ENCODE results near the gene NRSN2.

DNA sequence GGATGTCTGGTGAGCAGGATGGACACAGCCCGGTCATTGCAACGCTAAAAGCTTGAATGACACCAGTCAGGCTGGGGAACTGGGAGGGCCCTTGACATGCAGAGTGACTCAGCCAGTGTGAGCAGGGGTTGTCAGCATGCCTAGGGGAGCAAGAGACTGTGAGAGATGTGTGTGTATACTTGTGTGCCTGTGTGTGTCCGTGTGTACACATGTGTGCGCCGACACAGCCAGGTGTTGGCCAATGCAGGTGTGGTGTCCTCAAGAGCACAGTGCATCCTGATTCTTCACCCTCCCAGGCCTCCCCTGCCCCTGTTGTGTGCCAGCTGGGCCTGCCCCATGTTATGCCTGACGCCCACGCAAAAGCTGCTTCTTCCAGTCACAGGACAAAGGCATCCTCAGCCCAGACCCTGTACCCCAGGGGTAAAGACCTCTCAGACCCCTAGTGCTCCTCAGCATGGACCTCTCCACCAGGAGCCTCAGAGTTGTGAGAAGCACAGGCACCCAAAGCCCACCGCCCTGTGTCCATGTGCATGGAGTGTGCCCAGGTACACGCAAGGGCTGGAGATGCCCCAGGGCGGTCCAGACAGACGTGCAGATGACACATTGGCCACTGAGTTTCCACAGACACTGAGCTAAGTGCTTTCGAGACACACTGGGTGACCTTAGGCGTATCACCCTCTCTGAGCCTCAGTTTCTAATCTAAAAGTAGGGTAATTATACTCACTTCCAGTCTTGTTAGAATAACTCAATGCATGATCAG, 16.6 kb downstream of the NRSN2 start:
- TF ChIP-seq, protein P1, sequence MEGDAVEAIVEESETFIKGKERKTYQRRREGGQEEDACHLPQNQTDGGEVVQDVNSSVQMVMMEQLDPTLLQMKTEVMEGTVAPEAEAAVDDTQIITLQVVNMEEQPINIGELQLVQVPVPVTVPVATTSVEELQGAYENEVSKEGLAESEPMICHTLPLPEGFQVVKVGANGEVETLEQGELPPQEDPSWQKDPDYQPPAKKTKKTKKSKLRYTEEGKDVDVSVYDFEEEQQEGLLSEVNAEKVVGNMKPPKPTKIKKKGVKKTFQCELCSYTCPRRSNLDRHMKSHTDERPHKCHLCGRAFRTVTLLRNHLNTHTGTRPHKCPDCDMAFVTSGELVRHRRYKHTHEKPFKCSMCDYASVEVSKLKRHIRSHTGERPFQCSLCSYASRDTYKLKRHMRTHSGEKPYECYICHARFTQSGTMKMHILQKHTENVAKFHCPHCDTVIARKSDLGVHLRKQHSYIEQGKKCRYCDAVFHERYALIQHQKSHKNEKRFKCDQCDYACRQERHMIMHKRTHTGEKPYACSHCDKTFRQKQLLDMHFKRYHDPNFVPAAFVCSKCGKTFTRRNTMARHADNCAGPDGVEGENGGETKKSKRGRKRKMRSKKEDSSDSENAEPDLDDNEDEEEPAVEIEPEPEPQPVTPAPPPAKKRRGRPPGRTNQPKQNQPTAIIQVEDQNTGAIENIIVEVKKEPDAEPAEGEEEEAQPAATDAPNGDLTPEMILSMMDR (conservative IDR thresholded peaks at IDR 0.05; ENCODE audit: low read length): no peak
- TF ChIP-seq EZH2phosphoT487 (IDR thresholded peaks at IDR 0.05; ENCODE audit: borderline replicate concordance): no peak

Measured in Loucy (cell line).